Superior temporal gyrus (tissue), 1 donor: ENCODE measurements around the gene RSPO3.
"Not testable (repeated sequence)": the region's sequence is repeated elsewhere in the genome, so short reads cannot be mapped to it uniquely, and the experiment has no call there.

ENCODE experiments used
- DNase-seq: peaks from one replicate; pipeline ENCODE4 v3.0.0-alpha.2; 2016; ENCODE audit errors: extremely low spot score

Gene RSPO3, protein sequence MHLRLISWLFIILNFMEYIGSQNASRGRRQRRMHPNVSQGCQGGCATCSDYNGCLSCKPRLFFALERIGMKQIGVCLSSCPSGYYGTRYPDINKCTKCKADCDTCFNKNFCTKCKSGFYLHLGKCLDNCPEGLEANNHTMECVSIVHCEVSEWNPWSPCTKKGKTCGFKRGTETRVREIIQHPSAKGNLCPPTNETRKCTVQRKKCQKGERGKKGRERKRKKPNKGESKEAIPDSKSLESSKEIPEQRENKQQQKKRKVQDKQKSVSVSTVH

DNA sequence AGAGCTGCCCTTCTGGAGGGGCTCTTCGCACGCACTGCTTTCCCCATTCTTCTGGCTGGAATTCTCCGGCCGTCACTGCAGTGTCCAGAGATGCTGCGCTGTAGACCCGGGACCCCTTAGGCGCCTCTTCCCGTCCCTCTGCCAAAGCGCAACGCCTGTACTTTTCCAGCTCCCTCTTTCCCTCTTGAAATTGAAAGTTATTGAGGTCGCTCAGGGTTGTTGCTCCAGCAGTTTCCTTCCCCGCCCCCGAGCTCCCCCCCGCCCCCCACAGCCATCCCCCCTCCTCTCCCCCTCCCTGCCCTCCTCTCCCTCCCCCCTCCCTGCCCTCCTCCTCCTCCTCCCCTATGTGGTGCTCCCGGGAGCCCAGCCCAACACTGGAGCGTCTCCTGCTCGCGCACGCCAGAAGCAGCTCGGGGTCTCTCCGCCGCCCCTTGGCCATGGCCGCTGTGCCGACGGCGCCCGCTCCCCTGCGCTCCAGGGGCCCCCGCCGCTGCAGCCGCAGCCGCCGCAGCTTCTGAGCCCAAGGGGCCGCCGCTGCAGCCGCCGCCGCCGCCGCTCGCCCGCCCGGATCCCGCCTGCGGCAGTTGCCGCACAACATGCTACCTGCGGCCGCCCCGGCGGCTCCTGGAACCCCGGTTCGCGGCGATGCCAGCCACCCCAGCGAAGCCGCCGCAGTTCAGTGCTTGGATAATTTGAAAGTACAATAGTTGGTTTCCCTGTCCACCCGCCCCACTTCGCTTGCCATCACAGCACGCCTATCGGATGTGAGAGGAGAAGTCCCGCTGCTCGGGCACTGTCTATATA lies at the start of gene RSPO3:
TSS of gene RSPO3 (plus strand) at position 374 of the 804 bp plus-strand sequence. CDS start 522 bp downstream, outside the sequence.
- DNase-seq, result no peak

DNA sequence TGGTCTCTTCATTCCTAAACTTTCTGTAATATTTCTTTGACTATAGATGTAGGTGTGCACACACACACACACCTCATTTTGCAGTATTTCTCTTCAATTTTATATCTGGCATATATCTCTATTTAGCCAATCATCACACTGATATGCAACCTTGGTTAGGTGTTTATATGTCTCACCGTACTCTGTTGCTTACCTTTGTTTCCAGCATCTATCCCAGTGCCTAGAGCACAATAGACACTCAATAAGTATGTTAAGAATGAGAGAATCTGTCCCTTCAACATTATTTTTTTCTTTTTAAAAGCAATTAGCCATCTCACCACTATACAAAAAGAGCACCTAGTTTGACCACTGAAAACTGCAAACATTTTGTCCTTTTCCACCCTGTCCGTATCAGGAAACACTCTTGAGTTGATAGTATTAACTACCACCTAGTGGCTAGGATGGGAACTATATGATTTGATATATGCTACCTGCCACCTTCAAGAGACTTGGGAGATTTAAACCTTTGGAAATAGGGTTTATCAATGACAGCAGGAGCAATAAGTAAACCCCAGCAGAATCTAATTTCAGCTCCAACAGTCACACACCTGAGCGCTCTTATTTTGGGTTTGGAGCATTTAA lies 48.7 kb upstream of the RSPO3 start:
- peak; percentile 20 for DNase-seq

DNA sequence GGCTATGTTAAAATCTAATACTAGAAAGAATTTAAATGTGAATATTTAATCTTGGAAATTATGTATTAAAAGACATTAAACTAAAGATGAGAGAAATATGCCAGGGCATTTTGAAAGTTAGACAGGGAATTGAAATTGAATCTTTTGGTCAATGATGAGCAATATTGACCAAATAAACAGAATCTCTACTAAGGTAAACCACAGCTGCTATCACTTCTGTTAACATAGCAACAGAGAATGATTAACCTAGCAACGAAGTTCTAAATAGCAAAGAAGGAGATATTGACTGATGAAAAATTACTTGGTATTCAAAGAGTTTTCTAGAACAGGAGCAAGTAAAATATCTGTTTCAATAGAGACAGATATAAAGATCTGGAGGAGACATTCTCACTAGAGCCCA lies 45.2 kb upstream of the RSPO3 start:
- DNase-seq, result no peak

DNA sequence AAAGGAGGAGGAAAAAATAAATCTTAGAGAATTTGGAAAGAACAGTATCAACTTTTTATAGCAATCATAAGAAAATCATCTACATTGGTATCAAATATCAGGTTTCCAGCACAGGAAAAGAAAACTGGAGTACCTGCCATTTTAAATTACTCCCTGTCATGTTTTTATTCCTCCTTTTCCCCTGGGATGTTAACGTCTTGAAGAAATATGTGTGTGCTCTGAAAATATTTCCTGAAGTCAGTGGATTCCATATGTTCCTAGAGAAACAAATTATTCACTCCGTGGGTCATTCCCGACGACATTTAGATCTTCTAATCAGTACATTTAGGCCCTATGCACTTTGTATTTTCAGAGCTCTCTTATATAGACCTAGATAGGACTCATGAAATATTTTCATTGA lies 42.0 kb upstream of the RSPO3 start:
- no peak for DNase-seq

DNA sequence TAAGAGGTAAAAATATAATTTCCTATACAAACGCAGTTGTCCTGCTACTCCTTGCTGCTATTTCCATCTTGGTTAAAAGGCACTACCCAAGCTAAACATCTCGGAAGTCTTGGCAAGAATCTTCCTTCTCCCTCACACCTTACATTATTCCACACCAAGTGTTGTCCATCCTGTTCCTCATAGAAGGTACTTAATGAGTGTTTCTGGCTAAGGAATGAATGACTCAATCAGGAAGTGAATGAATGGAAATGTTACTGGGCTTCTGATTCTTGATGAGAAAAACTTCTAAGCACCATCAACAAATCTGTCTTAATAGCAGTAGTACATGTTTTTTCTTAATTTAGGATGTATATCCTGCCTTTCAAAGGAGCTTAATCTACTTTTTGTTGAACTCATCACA lies 40.6 kb upstream of the RSPO3 start:
- no peak for DNase-seq

DNA sequence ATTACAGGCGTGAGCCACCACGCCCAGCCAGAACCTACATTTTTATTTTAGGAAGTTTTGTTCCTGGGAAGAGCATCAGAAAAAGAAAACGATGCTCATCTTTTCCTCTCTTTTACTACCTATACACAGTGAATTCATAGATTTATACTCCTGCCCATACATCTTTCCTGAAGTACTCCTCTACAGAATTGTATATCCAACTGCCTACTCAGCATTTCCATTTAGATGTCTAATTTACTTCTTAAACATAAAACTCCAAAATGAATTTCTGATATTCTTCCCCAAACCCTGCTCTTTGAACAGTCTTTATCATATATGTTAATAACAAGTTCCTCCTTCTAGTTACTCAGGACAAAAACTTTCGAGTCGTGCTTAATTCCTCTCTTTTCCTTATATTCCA lies 39.8 kb upstream of the RSPO3 start:
- no peak for DNase-seq

DNA sequence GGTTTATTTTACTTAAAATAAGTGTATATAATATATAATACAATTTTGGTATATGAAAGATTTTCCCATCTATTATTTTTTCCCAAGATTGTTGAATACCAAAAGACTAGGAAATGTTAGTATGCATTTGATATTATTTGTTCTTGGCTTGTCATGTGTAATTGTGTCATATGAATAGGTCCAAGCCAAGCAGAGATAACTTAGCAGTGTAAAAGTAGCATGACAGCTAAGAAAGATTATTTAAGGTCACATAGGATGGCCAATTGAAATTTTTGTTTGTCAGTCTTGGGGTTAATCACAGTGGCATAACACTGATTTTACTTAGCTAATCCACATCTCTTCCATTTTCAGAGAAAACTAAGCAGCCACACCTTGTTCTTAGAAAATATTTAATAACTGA lies 38.8 kb upstream of the RSPO3 start:
- DNase-seq, result no peak

DNA sequence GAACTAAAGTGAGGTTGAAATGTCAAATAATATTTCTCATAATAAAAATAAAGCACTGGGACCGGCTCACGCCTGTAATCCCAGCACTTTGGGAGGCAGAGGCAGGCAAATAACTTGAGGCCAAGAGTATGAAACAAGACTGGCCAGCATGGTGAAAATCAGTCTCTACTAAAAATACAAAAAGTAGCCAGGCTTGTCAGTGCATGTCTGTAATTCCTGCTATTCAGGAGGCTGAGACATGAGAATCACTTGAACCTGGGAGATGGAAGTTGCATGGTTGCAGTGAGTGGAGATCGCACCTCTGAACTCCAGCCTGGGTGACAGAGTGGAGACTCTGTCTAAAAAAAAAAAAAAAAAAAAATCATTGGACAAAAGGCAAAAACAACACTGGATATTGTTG lies 38.4 kb upstream of the RSPO3 start:
- no peak for DNase-seq

DNA sequence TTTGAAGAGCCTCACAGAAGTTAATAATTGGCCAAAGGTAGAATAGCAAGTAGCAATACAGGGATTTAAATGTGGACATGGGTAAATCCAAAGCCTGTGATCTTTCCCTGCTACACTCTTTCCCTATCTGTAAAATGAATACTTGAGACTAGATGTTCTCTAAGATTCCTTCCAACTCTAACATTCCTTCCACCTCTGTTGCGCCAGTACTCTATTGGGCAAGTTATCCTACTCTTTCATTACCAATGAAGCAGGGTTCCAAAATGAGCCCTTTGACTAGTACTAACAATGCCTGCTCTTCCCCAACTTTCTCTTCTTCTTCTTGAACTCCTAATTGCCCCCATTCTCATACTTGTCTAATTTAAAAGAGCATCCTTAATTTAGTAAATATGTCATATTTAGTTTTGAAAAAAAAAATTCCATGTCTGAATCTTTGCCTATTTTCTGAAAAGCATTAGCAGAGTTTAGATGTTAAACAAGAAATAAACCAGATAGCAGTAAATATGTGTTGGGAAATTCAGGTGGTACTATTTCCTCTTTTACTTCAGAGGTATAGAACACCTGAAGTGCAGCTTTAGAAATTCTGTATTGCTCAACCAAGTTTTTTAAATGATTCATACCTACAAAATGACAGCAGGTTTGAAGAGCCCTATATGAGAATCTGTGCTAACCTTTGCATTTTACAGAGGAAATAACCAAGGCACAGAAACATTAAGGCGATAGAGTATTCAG lies 35.1 kb upstream of the RSPO3 start:
- no peak for DNase-seq

DNA sequence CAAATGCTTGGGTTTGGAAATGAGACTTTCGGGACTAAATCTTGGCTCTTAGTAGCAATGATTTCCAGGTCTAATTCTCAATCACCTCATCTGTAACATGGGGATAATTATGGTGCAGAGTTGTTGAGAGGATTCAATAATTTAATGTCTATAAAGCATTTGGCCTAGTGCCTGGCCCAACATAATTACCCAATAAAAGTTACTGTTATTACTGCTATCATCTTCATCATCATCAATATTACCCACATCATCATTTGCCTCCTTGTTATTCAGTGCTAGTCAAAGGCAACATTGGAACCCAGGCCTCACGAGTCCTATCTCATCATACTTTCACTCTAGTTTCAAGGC lies 34.5 kb upstream of the RSPO3 start:
- no peak for DNase-seq

DNA sequence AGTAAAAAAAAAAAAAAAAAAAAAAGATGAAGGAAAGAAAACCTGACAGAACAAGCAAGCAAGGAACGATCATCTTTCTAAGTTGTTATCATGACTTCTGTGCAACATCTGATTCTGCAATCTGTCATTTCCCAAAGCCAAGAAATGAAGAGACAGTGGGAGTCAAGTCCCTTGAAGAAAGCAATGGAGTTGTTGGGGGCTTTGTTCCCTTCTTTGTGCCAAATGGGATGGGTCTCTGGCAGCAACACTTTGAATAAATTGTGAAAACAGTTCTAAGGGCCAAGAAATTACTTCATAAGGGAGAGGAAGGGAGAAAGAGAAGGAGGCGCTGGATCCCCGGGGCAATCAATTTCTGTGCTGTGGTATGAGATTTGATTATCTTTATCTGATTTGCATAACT lies 33.3 kb upstream of the RSPO3 start:
- DNase-seq, result no peak

DNA sequence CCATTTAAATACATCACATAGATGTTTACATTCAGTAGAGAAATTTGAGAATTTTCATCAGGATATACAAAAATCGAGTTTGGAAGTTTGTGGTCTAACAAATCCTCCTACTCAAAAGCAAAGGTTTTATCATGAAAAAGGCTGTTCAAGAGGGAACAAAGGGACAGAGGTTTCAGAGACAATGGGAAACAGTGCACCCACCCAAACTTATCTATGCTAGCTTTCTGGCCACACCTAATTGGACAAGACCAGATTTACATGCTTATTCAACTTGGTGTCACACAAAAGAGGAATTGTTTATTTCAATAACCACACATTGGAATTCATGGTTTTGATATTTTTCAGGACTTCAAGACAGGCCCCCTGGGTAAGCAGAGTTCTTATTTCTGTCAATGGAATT lies 28.4 kb upstream of the RSPO3 start:
- DNase-seq, result no peak

DNA sequence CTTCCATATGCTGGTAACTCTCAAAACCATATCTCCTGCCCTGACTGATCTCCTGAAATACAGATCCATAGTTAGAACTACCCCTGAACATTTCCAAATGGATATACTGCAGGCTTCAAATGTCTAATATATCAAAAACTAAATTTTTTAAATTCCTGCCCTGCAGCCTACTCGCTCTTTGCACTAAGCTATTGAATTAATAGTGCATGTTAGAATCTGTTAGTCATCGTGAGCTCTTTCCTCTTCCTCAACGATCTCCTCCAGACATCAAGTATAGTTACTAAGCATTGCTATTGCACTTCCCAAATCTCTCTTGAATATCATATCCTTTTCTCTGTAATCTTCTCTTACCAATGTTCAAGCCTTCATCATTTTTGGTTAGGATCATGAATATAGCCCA lies 26.0 kb upstream of the RSPO3 start:
- DNase-seq, result no peak

DNA sequence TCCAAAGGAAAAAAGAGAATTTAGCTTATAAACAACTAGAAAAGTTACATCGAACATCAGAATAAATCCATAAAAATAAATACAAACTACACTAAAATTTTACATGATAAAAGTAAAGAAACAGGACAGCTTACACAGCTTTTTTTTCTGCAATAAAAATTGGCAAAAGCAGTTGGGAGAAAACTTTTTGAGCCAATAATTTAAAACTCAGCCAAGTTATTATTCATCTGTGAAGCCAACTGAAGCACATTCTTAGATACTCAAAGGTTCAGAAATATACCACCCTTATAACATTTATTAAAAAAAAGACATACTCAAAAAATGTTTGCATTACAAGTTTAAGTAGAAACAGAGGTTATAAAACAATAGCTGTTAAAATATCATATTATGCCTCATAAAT lies 23.7 kb upstream of the RSPO3 start:
- DNase-seq, result no peak

DNA sequence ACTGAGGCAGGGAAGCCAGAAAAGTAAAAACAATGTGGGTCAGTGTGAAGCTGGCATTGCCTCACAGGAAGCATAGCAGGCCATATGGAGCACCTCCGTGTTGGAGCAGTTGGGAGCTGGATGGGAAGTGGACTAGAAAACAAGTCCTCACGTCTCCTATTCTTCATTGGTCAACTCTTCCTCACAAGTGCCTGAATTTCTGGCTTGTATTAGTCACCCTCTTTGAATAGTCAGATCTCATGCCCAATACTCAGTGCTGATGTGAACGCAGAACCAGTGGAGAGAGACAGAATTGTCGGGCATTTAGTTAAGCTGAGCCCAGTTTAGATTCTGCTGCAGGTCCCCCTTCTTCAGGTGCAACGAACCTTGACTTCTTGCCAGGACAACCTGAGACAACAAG lies 22.3 kb upstream of the RSPO3 start:
- DNase-seq, result no peak

DNA sequence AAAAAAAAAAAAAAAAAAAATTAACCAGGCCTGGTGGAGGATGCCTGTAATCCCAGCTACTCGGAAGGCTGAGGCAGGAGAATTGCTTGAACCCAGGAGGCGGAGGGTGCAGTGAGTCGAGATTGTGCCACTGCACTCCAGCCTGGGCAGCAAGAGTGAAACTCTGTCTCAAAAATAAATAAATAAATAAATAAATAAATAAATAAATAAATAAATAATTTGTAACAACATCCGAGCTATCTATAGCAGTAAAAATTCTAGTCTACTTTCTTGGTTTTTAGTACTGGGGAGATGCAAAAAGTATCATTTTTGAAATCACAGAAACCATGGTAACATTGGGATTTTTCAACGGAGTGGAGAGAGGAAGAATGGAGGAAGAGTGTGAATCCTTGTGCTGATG lies 21.0 kb upstream of the RSPO3 start:
- not testable (repeated sequence) for DNase-seq

DNA sequence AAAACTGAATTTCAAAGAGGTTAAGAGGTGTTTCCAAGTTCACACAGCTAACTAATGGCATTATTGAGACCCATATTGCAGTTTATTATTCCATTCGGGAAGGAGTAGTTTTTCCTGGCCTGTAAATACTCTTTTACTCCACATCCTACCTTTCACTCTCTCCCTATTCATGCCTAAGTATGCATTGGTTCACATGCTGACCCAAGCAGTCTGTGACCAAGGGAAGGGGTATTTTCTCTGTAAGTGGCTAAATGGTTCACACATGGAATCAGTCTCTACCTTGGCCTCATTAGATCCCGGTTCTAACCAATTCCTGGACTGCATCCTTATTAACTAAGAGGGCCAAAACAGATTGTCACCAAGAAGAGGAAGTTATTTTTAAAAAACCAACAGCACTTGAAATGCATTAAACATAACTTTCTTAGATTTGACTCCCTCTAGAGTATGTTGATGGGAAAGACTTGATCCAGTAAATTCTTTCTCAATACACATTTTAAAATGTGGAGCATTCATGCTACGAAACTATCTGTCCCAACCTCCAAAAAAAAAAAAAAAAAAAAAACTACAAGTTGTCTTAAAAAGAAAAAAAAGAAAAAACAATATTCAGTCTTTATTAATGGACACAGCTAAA lies 17.8 kb upstream of the RSPO3 start:
- no peak for DNase-seq

DNA sequence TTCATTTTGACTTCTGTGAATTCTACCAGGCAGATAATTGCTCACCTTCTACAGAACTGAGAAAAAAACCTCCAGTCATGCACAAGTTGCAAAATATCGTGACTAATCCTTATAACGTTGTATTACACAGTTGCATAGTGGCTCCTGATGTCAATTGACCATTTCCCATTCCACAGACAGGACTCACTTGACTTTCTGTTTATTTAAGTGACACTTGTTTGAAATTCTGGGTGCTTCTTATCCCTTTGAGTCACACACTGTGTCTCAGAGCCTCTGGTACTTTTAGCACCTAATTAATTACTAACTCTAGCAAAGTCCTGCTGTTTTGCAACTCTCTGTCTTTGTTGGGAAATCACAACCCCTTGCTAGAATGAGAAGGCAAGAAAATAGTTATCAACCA lies 16.2 kb upstream of the RSPO3 start:
- no peak for DNase-seq

DNA sequence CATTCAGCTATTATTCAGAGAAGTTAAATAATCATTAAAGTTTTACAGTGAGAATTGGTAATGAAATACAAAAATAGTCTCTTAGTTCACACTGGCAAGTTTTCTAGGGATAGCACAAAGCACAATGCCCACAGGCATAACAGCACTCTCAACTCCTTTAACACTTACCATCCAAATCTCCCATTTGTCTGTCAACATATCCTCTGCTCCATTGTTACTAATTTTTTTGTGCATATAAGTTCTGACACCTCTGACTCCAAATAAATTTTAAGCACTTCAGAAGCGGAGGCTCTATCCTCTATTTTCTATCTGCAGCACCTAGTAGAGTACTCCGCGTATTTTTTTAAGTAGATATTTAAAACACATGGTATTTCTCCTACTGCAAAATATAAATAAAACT lies 15.6 kb upstream of the RSPO3 start:
- no peak for DNase-seq

DNA sequence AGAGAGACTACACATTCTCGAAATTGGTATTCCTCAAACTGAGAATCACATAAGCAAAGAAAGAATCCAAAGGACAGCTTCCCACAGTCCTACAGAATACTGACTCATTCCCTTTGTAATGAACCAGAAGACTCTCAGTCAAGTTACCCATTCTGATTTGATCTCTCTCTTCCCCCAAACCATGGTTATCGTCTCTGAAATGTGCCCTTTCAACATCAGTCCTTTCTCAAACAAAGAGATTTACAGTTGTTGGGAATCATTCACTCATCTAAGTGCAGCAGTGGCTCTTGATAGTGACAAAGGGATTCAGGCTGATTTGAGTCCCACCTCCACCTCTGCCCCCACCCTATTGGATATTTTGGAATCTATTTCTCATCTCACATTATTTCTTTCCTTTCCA lies 15.0 kb upstream of the RSPO3 start:
- DNase-seq, result no peak

DNA sequence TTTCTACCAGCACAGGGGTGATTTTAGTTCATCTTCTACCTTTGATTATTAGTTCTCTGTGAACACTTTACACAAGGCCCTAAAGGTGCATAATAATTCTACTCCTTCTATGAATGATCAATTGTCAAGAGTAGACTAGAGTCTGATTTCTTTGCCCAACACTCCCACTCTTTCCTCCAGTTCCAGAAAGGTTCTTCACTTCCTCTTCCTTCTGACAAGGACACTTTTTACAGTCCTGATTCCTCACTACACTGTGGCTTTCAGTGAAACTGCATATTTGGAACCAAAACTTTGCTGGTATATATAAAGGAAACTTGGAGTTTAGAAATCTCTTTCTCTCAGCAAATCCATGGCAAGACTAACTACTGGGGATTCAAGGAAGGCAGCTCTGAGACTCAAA lies 10.6 kb upstream of the RSPO3 start:
- DNase-seq, result no peak

DNA sequence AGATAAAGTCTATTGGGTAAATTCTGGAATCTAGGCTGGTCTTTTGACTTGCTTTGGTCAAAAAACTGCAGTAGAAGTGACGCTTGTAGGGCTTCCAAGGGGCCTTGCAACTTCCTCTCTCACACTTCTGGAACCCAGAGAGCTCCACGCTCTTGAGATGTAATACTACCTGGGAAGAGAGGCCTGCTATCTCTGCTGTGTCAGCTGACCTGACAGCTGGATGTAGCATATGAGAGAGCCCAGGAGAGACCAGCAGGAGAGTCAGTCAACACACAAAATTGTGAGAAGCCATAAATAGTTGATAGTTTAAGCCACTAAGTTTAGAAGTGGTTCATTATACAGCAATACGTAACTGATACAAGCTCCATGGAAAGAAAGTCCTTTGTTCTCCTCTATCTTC lies 7.8 kb upstream of the RSPO3 start:
- no peak for DNase-seq
